HG03460 (cell line): ENCODE data around the gene CXCR5.

Experiments used
- ATAC-seq: cut with Tn5 transposase; IDR thresholded peaks from one replicate; pipeline ENCODE4 v1.9.1; 2021; ENCODE audit not compliant: unreplicated experiment

Gene CXCR5

GRCh38 chr11:118876286-118876685, 7.4 kb upstream of the CXCR5 start:
- ATAC-seq: peak; percentile 11

GRCh38 chr11:118877487-118878162, 6.1 kb upstream of the CXCR5 start:
- ATAC-seq: no peak

GRCh38 chr11:118878163-118878563, 5.5 kb upstream of the CXCR5 start:
- ATAC-seq: no peak

GRCh38 chr11:118881228-118881627, 2.5 kb upstream of the CXCR5 start:
- no peak for ATAC-seq

GRCh38 chr11:118882491-118882890, 1.2 kb upstream of the CXCR5 start:
- no peak for ATAC-seq

- ATAC-seq: no peak
These were observed 706 bp upstream of the CXCR5 start for GRCh38 chr11:118883004-118883367.

- ATAC-seq: no peak
These were observed 1.2 kb downstream of the CXCR5 start for GRCh38 chr11:118884875-118885274.

GRCh38 chr11:118885319-118885718, 1.6 kb downstream of the CXCR5 start:
- no peak for ATAC-seq

GRCh38 chr11:118885831-118886565, 2.3 kb downstream of the CXCR5 start:
- ATAC-seq: no peak

- ATAC-seq: no peak
These were observed 3.0 kb downstream of the CXCR5 start for GRCh38 chr11:118886681-118887111.

- ATAC-seq: no peak
These were observed 3.5 kb downstream of the CXCR5 start for GRCh38 chr11:118887206-118887605.

GRCh38 chr11:118888398-118888797, 4.7 kb downstream of the CXCR5 start:
- no peak for ATAC-seq

GRCh38 chr11:118889797-118890196, 6.1 kb downstream of the CXCR5 start:
- no peak for ATAC-seq

- ATAC-seq: no peak
These were observed 8.8 kb downstream of the CXCR5 start for GRCh38 chr11:118892514-118892913.

GRCh38 chr11:118892964-118893363, 9.3 kb downstream of the CXCR5 start:
- ATAC-seq: no peak

- no peak for ATAC-seq
These were observed 10.0 kb downstream of the CXCR5 start for GRCh38 chr11:118893662-118894061.

- ATAC-seq: no peak
These were observed 10.5 kb downstream of the CXCR5 start for GRCh38 chr11:118894192-118894591.

GRCh38 chr11:118895093-118896039, 11.7 kb downstream of the CXCR5 start:
- peak; percentile 75 for ATAC-seq

GRCh38 chr11:118896472-118896913, 12.8 kb downstream of the CXCR5 start:
- ATAC-seq: no peak

- no peak for ATAC-seq
These were observed 13.4 kb downstream of the CXCR5 start for GRCh38 chr11:118896921-118897591.
